ENCODE measurements around the gene GRIN3A.

GRIN3A gene

DNA sequence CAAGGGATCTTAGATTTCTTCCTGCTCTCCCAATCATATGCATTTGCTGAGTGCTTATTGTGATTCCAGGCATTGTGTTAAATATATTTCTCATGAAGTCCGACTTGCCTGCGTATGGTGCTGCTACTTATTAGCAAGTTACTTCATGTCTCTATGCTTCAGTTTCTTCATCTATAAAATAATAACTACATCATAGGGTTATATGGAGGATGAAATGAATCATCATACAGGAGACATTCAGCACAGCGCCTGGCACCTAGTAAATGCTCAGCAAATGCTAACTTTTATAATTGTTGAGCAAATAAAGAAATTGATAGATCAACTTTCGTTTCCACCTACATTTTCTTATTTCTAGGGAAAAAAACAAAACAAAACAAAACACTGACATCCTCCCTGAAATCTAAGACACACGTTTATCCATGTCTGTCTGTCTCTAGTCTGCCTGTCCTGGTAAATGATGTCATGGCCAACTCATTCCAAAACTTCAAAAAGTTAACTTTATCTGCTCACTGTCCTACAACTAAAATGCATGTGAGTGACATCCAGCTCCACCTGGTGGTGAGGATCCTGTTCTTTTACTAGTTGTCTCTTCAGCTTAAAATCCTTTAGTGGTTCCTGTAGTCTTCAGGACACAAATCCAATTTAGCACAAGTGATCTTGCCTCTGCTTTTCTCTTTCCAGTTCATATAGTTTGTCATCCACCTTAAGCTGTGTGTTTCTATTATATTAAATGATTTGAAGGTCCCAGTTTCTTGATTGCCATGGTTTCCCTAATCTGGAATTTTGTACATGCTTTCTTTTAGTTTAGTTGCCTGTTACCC lies 171.3 kb downstream of the GRIN3A start:
- Histone ChIP-seq H3K9me2 (replicated peaks; ENCODE audit: insufficient read depth, low read length) (no peaks in the 10 kb centered on the region), H3K36me3 (ENCODE audit: low read length) (peaks cover 12% of the 10 kb centered on the region; the same call in 1 of the 2 replicates), H3K9me3 (ENCODE audit: insufficient read depth, low read length) (no peaks in the 10 kb centered on the region)

DNA sequence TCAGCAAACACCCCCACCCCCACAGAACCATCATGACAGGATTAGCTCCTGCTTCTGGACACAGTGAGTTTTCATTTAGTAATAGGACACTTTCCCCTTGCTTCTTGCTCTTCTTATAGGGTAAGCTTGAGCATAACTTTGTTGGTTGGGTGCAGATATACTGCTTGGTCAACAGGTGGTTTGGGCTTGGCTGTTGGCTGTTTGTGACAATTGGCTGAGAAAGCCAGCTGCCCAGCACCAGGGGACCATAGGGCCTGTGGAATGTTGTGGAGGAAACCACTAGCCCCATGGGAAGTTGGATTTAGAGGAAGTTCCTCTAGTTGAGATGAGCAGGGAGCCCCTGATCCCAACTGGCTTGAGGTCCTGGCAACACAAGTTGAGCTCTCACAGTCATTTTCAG lies 174.2 kb downstream of the GRIN3A start:
- H3F3A ChIP-seq (ENCODE audit: insufficient read depth), result no peaks in the 10 kb centered on the region
- no peaks in the 10 kb centered on the region for H4K20me1 ChIP-seq (ENCODE audit: low read depth, low read length)
- H3K9me3 ChIP-seq (ENCODE audit: insufficient read depth, low read length), result no peaks in the 10 kb centered on the region
- no peaks in the 10 kb centered on the region for H3K79me2 ChIP-seq (ENCODE audit: insufficient read depth, low read length)
- TF ChIP-seq, protein P1, sequence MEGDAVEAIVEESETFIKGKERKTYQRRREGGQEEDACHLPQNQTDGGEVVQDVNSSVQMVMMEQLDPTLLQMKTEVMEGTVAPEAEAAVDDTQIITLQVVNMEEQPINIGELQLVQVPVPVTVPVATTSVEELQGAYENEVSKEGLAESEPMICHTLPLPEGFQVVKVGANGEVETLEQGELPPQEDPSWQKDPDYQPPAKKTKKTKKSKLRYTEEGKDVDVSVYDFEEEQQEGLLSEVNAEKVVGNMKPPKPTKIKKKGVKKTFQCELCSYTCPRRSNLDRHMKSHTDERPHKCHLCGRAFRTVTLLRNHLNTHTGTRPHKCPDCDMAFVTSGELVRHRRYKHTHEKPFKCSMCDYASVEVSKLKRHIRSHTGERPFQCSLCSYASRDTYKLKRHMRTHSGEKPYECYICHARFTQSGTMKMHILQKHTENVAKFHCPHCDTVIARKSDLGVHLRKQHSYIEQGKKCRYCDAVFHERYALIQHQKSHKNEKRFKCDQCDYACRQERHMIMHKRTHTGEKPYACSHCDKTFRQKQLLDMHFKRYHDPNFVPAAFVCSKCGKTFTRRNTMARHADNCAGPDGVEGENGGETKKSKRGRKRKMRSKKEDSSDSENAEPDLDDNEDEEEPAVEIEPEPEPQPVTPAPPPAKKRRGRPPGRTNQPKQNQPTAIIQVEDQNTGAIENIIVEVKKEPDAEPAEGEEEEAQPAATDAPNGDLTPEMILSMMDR (IDR thresholded peaks at IDR 0.05; ENCODE audit: insufficient read depth, low read length, poor library complexity, severe bottlenecking), result no peak
- no peak for TF ChIP-seq EZH2phosphoT487 (conservative IDR thresholded peaks at IDR 0.05; ENCODE audit: low read length)
- peaks cover 27% of the 10 kb centered on the region; the same call in 1 of the 2 replicates for H3K36me3 ChIP-seq (ENCODE audit: low read length)
- H2AFZ ChIP-seq (ENCODE audit: low read depth, low read length, severe bottlenecking), result no peak overlapping the region
- no peak overlapping the region for H3K9ac ChIP-seq (ENCODE audit: low read length)
- H3K27me3 ChIP-seq (ENCODE audit: low read length), result no peaks in the 10 kb centered on the region
- H3K4me2 ChIP-seq (ENCODE audit: low read depth, low read length, poor library complexity, severe bottlenecking), result no peak overlapping the region
- H3K4me3 ChIP-seq (ENCODE audit: insufficient read depth, low read length, poor library complexity, severe bottlenecking), result no peak overlapping the region
- H3K27ac ChIP-seq (ENCODE audit: low read depth, low read length), result no peak overlapping the region
- no peaks in the 10 kb centered on the region for H3K9me2 ChIP-seq (replicated peaks; ENCODE audit: insufficient read depth, low read length)

More for the DNA sequence above, 171.3 kb downstream of the GRIN3A start:
- H3K27ac ChIP-seq (ENCODE audit: low read depth, low read length), result no peak overlapping the region
- no peaks in the 10 kb centered on the region for H3K27me3 ChIP-seq (ENCODE audit: low read length)
- H3K4me2 ChIP-seq (ENCODE audit: low read depth, low read length, poor library complexity, severe bottlenecking), result no peak overlapping the region
- no peaks in the 10 kb centered on the region for H4K20me1 ChIP-seq (ENCODE audit: low read depth, low read length)
- H3K9ac ChIP-seq (ENCODE audit: low read length), result no peak overlapping the region
- TF ChIP-seq, protein P1 (IDR thresholded peaks at IDR 0.05; ENCODE audit: insufficient read depth, low read length, poor library complexity, severe bottlenecking), result peak; percentile 25
- no peak for TF ChIP-seq EZH2phosphoT487 (conservative IDR thresholded peaks at IDR 0.05; ENCODE audit: low read length)
- no peak overlapping the region for H3K4me3 ChIP-seq (ENCODE audit: insufficient read depth, low read length, poor library complexity, severe bottlenecking)
- no peak overlapping the region for H2AFZ ChIP-seq (ENCODE audit: low read depth, low read length, severe bottlenecking)
- H3K79me2 ChIP-seq (ENCODE audit: insufficient read depth, low read length), result no peaks in the 10 kb centered on the region
- H3F3A ChIP-seq (ENCODE audit: insufficient read depth), result no peaks in the 10 kb centered on the region

DNA sequence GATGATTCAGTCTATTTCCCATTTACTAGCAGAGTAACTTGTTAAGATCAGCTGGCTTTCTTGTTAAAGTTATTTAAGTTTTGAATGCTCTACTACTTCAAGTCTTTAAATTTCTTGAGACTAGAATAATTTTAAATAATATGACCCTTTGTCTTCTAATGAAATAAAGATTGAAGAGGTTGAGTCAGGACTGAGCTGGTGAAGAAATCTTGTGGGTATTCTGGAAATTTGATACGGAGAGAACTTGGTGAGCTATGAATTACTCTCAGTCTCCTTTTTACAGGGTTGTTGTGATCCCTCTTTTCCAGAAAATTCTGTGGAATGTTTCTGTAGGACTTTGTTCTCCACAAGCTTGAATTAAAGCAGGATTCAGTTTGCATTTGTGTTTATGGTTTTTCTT lies 175.5 kb downstream of the GRIN3A start:
- TF ChIP-seq EZH2phosphoT487 (conservative IDR thresholded peaks at IDR 0.05; ENCODE audit: low read length), result no peak
- TF ChIP-seq, protein P1 (IDR thresholded peaks at IDR 0.05; ENCODE audit: insufficient read depth, low read length, poor library complexity, severe bottlenecking), result no peak
- Histone ChIP-seq H3K4me2 (ENCODE audit: low read depth, low read length, poor library complexity, severe bottlenecking) (no peak overlapping the region), H3K36me3 (ENCODE audit: low read length) (peaks cover 32% of the 10 kb centered on the region)

More for the DNA sequence above, 175.5 kb downstream of the GRIN3A start:
- no peak overlapping the region for H3K27ac ChIP-seq (ENCODE audit: low read depth, low read length)
- no peaks in the 10 kb centered on the region for H3K27me3 ChIP-seq (ENCODE audit: low read length)
- H3K9me2 ChIP-seq (replicated peaks; ENCODE audit: insufficient read depth, low read length), result no peaks in the 10 kb centered on the region
- no peaks in the 10 kb centered on the region for H4K20me1 ChIP-seq (ENCODE audit: low read depth, low read length)
- no peak overlapping the region for H2AFZ ChIP-seq (ENCODE audit: low read depth, low read length, severe bottlenecking)
- H3K4me3 ChIP-seq (ENCODE audit: insufficient read depth, low read length, poor library complexity, severe bottlenecking), result no peak overlapping the region
- no peaks in the 10 kb centered on the region for H3K79me2 ChIP-seq (ENCODE audit: insufficient read depth, low read length)
- no peaks in the 10 kb centered on the region for H3K9me3 ChIP-seq (ENCODE audit: insufficient read depth, low read length)
- H3K9ac ChIP-seq (ENCODE audit: low read length), result no peak overlapping the region
- H3F3A ChIP-seq (ENCODE audit: insufficient read depth), result no peaks in the 10 kb centered on the region
